Measurements from ENCODE around the gene ZNF3. TPM values are rescaled to one million over a fixed set of nuclear protein-coding genes. Genes with fewer than 3 reads are reported as not detected.

Gene ZNF3
- polyA plus RNA-seq, 3 donors, result 7.1 to 13.4 (median 8.9) TPM

GRCh38 chr7:100119970-100120732 is 38.6 kb upstream of the ZNF3 start:
- intact Hi-C loops (cut with micrococcal nuclease), result loop anchor here (1.0 to 10.0 kb wide), 2 partner anchors 7 to 555 kb away; partner anchors contain the start of gene GNB2 (in 1 of the 2)

More at GRCh38 chr7:100119970-100120732, 38.6 kb upstream of the ZNF3 start:
- H3K4me3 ChIP-seq (replicated peaks in 1 of 3; ENCODE audit: low read depth in 2 of 3, low read length in 3 of 3), result peak overlapping the region; percentile 53 to 91 (median 89)
- no peaks in the 10 kb centered on the region for H3K27me3 ChIP-seq (ENCODE audit: control insufficient read depth in 2 of 2, insufficient read depth in 2 of 2, low read length in 2 of 2)
- peak overlapping the region; percentile 72 for H3K9ac ChIP-seq (ENCODE audit: insufficient read depth, low read length, poor library complexity, severe bottlenecking)
- 61% methylated on average over 9 of the region's 19 CpGs for WGBS (ENCODE audit: insufficient coverage)
- no peak for TF ChIP-seq CTCF (IDR thresholded peaks at IDR 0.05)
- peaks cover 15% of the 10 kb centered on the region for H3K79me2 ChIP-seq (ENCODE audit: insufficient read depth, low read length)
- no peaks in the 10 kb centered on the region for H4K20me1 ChIP-seq (ENCODE audit: insufficient read depth, low read length)
- H3K4me1 Mint-ChIP-seq, result peaks cover 45% of the 10 kb centered on the region
- peak overlapping the region; percentile 91 for H2AFZ ChIP-seq (ENCODE audit: insufficient read depth, low read depth, low read length, poor library complexity, severe bottlenecking)
- H3K27ac Mint-ChIP-seq, result peak overlapping the region; percentile 97 to 99 (median 99)
- H3K4me3 Mint-ChIP-seq, result peak overlapping the region; percentile 90 to 98
- peak overlapping the region; percentile 68 to 91 for H3K27ac ChIP-seq (ENCODE audit: low read depth in 1 of 2, low read length in 2 of 2)
- peaks cover 41 to 46% of the 10 kb centered on the region in 2 donors for H3K4me1 ChIP-seq (ENCODE audit: control insufficient read depth in 1 of 2, insufficient read depth in 2 of 2, low read length in 2 of 2)
- peaks cover 2 to 10% of the 10 kb centered on the region in 2 donors for H3K36me3 Mint-ChIP-seq
- no peaks in the 10 kb centered on the region for H3K9me3 ChIP-seq (replicated peaks in 1 of 2; ENCODE audit: control insufficient read depth in 1 of 2, insufficient read depth in 1 of 2, low read length in 2 of 2)
- H3K27me3 Mint-ChIP-seq (ENCODE audit: low read depth in 3 of 3), result no peaks in the 10 kb centered on the region
- peak overlapping the region; percentile 98 for H3K4me2 ChIP-seq (replicated peaks; ENCODE audit: extremely low read depth, low read length, poor library complexity, severe bottlenecking)
- H3K36me3 ChIP-seq (replicated peaks in 1 of 2; ENCODE audit: control insufficient read depth in 1 of 2, insufficient read depth in 2 of 2, low read length in 2 of 2), result no peaks in the 10 kb centered on the region
- no peaks in the 10 kb centered on the region for H3K9me3 Mint-ChIP-seq
- DNase-seq, result peak in 2 of 3 donors; percentile 31 to 35

Data from CD14-positive monocyte (primary cell).